ENCODE measurements around the gene MARCHF3. TPM values are rescaled to one million over a fixed set of nuclear protein-coding genes. Genes with fewer than 3 reads are reported as not detected.

The MARCHF3 gene
- total and polyA plus RNA-seq, 5 donors, result 11.0 to 27.0 (median 16.3) TPM

GRCh38 chr5:127046343-127047072 is 16.1 kb upstream of the MARCHF3 start:
- intact Hi-C loops (cut with DNase I), result loop anchor here in 1 of 4 donors (10.0 kb wide), 1 partner anchor 202 kb away; no protein-coding TSS in a partner anchor

DNA sequence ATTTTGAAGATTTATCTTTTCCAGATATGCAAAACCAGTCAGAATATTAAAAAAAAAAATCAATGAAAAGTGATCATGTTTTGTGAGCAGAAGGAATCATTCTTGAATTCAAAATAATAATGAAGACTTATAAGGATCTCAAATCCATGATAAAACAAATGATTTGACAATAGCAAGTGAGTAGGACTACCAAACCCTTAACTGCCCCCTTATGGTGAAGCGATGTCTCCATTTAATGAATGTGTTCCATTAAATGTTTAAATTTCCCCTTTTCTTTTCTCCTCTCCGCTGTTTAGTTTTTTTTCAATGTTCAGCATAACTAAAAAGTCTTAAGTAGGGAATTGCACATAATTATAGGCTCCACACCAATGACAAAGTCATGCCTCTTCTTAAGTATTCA is 12.2 kb upstream of the MARCHF3 start:
- H3K4me1 ChIP-seq (ENCODE audit: control insufficient read depth, insufficient read depth, low read length), result peaks cover 7% of the 10 kb centered on the region
- intact Hi-C loops (cut with DNase I), result loop anchor here in 2 of 4 donors (5.0 to 10.0 kb wide), 2 partner anchors 195 to 198 kb away; no protein-coding TSS in a partner anchor
- 91% methylated on average over 2 of the region's 2 CpGs for WGBS
- no peaks in the 10 kb centered on the region for H3K27me3 ChIP-seq (ENCODE audit: control insufficient read depth, insufficient read depth)
- H3K9me3 ChIP-seq (ENCODE audit: control insufficient read depth, low read length), result no peaks in the 10 kb centered on the region
- H3K27ac ChIP-seq (ENCODE audit: low read length), result no peak overlapping the region
- ATAC-seq (no peak), DNase-seq (no peak)
- no peak overlapping the region for H3K4me3 ChIP-seq (ENCODE audit: low read length)

More at GRCh38 chr5:127046343-127047072, 16.1 kb upstream of the MARCHF3 start:
- no peaks in the 10 kb centered on the region for H3K27me3 ChIP-seq (ENCODE audit: control insufficient read depth, insufficient read depth)
- H3K27ac ChIP-seq (ENCODE audit: low read length), result no peak overlapping the region
- H3K4me1 ChIP-seq (ENCODE audit: control insufficient read depth, insufficient read depth, low read length), result peaks cover under 1% of the 10 kb centered on the region
- H3K9me3 ChIP-seq (ENCODE audit: control insufficient read depth, low read length), result no peaks in the 10 kb centered on the region
- ATAC-seq (no peak), DNase-seq (no peak)
- WGBS, result 89% methylated on average over 4 of the region's 4 CpGs
- H3K4me3 ChIP-seq (ENCODE audit: low read length), result no peak overlapping the region

DNA sequence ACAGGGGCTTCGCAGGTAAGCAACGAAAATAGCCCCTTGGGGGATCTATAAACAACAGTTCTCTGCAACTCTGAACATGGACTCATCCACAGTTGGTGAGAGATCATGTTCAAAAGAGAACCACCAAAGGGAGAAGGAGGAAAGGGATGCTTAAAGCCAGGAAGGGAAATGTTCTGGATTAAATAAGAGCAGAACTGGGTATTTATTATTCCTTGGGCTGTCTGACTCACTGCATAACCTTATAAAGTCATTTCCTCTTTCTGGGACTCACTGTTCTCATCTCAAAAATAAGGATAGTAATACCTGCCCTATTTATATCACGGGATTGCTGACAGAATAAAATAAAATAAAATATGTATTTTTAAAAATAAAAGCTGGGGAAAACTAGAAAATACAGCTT is 11.2 kb upstream of the MARCHF3 start:
- H3K4me3 ChIP-seq (ENCODE audit: low read length), result no peak overlapping the region
- ATAC-seq, result peak; percentile 16 to 80
- 66% methylated on average over 3 of the region's 3 CpGs for WGBS
- no peaks in the 10 kb centered on the region for H3K27me3 ChIP-seq (ENCODE audit: control insufficient read depth, insufficient read depth)
- intact Hi-C loops (cut with DNase I), result loop anchor here in 2 of 4 donors (5.0 to 10.0 kb wide), 2 partner anchors 194 to 197 kb away; no protein-coding TSS in a partner anchor
- H3K4me1 ChIP-seq (ENCODE audit: control insufficient read depth, insufficient read depth, low read length), result peaks cover 7% of the 10 kb centered on the region
- peak overlapping the region; percentile 67 for H3K27ac ChIP-seq (ENCODE audit: low read length)
- DNase-seq, result no peak
- no peaks in the 10 kb centered on the region for H3K9me3 ChIP-seq (ENCODE audit: control insufficient read depth, low read length)

DNA sequence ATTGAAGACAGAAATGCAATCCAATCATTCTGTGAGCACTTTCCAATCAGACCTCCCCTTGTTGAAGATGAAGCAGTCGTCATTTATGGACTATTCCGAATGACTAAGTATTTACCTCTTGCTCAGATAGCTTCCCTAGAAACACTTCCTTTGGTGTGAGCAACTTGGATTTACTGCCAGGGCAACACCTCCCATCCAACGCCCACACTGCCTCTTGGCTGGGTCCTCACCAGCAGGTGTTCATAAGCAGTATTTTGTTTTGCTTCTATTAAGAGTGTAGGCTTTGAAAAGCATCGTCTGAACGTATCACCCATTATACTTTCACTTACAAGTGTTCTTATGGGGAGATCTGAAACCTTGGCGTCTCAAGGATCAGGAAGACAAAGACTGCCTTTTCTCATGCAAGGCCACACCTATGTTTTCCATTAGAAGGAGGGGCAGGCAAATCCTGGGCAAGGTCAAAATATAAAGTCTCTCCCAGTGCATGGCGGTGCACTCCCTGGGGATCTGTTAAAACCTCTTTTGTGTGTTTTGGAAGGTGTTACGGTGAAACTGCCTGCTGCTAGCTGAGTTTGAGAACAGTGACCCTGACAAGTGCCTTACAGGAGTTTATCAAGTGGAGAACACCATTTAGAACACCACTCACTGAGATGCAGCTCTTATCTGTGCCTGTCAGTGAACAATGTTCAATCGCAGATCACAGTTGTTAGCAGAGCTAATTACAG is 10.6 kb upstream of the MARCHF3 start:
- no peaks in the 10 kb centered on the region for H3K27me3 ChIP-seq (ENCODE audit: control insufficient read depth, insufficient read depth)
- DNase-seq (peak in 1 of 3 donors; percentile 19), ATAC-seq (peak; percentile 69 to 90)
- H3K9me3 ChIP-seq (ENCODE audit: control insufficient read depth, low read length), result no peaks in the 10 kb centered on the region
- peaks cover 7% of the 10 kb centered on the region for H3K4me1 ChIP-seq (ENCODE audit: control insufficient read depth, insufficient read depth, low read length)
- WGBS, result 40% methylated on average over 9 of the region's 9 CpGs
- H3K4me3 ChIP-seq (ENCODE audit: low read length), result no peak overlapping the region
- peak overlapping the region; percentile 67 for H3K27ac ChIP-seq (ENCODE audit: low read length)
- intact Hi-C loops (cut with DNase I), result loop anchor here in 2 of 4 donors (5.0 to 10.0 kb wide), 2 partner anchors 194 to 196 kb away; no protein-coding TSS in a partner anchor

DNA sequence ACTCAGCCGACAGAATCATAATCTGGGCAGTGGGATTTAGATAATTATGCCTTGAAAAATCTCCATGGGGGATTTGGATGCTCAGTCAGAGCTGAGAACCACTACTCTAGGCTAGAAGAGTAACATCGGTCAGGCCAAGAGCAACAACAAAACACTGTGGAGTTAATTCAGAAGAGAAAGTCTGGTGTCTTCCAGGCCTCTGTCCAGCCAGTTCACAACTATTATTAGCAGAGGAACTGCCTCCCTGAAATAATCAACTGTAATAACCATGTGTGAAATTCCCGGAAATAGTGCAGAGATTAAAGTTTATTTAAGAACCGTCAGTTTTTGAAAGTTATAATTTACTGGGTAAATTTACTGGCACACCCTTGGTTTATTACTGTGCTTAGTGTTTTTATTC is 8.2 kb upstream of the MARCHF3 start:
- H3K4me3 ChIP-seq (ENCODE audit: low read length), result no peak overlapping the region
- no peaks in the 10 kb centered on the region for H3K27me3 ChIP-seq (ENCODE audit: control insufficient read depth, insufficient read depth)
- H3K9me3 ChIP-seq (ENCODE audit: control insufficient read depth, low read length), result no peaks in the 10 kb centered on the region
- DNase-seq (no peak), ATAC-seq (peak in 1 of 2 donors; percentile 71)
- 19% methylated on average over 4 of the region's 4 CpGs for WGBS
- peaks cover 7% of the 10 kb centered on the region for H3K4me1 ChIP-seq (ENCODE audit: control insufficient read depth, insufficient read depth, low read length)
- peak overlapping the region; percentile 66 for H3K27ac ChIP-seq (ENCODE audit: low read length)
- intact Hi-C loops (cut with DNase I), result loop anchor here in 1 of 4 donors (10.0 kb wide), 1 partner anchor 184 kb away; no protein-coding TSS in a partner anchor

DNA sequence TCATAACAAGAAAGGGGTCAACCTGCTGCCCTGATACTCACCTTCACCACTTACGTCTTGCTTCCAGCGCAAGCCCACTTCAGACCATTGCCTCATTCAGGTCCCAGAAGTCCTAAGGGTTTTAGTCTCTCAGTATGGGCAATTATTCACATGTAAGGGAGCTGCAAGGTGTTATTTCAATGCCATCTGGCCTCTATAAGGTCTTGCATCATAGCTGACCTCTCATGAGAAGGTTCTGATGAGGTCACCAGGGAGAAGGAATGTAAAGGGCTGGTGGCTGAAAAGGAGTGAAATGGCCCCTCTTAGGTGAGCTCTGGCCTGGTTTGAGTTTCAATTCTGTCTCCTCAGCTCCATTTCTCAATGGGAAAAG is 1.5 kb upstream of the MARCHF3 start:
- Histone ChIP-seq H3K4me3 (ENCODE audit: low read length) (no peak overlapping the region), H3K4me1 (ENCODE audit: control insufficient read depth, insufficient read depth, low read length) (no peaks in the 10 kb centered on the region), H3K9me3 (ENCODE audit: control insufficient read depth, low read length) (no peaks in the 10 kb centered on the region), H3K27me3 (ENCODE audit: control insufficient read depth, insufficient read depth) (no peaks in the 10 kb centered on the region), H3K27ac (ENCODE audit: low read length) (no peak overlapping the region)
- ATAC-seq (no peak), DNase-seq (no peak)
- intact Hi-C loops (cut with DNase I), result loop anchor here in 2 of 4 donors (5.0 to 10.0 kb wide), 3 partner anchors 115 to 185 kb away; no protein-coding TSS in a partner anchor
- 96% methylated on average over 2 of the region's 2 CpGs for WGBS

DNA sequence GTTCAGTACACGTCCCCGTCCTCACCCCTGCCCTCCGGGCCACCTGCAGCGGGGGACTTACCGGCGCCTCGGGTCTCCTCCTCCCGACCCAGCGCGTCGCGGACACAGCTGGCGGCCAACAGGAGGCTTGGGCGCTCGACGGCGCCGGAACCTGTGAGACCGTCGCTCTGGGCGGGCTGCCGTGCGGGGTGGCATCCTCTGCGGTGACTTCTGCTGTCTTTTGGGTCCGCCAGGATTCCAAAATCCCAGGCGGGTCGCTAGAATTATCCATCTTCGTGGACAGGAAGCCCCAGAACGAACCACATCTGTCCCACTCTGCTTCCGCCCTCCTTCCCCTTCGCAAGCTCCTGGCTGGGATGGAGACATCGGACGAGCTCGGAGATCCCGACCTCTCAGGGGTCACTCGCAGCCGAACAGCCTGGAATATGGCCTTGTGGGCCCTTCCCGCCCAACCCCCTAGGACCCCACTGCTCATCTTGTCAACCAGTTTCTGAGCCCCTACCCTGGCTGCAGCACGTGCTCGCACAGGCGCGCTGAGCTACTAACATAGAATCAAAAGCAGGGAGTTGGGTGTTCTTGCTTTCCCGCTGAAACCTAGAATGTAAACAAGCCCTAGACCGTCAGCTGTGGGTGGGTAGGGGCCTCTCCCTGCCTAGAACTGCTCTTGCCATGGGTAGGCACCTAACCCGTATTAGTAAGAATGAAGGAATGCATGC is 947 bp upstream of the MARCHF3 start:
- ATAC-seq (peak; percentile 3 to 20), DNase-seq (peak in 2 of 3 donors; percentile 57 to 67)
- Histone ChIP-seq H3K27ac (ENCODE audit: low read length) (peak overlapping the region; percentile 78), H3K27me3 (ENCODE audit: control insufficient read depth, insufficient read depth) (no peaks in the 10 kb centered on the region), H3K4me1 (ENCODE audit: control insufficient read depth, insufficient read depth, low read length) (no peaks in the 10 kb centered on the region), H3K4me3 (ENCODE audit: low read length) (peak overlapping the region; percentile 62), H3K9me3 (ENCODE audit: control insufficient read depth, low read length) (no peaks in the 10 kb centered on the region)
- intact Hi-C loops (cut with DNase I), result loop anchor here in 2 of 4 donors (5.0 to 10.0 kb wide), 3 partner anchors 114 to 184 kb away; no protein-coding TSS in a partner anchor
- WGBS, result 20% methylated on average over 45 of the region's 45 CpGs

GRCh38 chr5:127029581-127030258 is 638 bp downstream of the MARCHF3 start:
- Histone ChIP-seq H3K27me3 (ENCODE audit: control insufficient read depth, insufficient read depth) (no peaks in the 10 kb centered on the region), H3K9me3 (ENCODE audit: control insufficient read depth, low read length) (no peaks in the 10 kb centered on the region), H3K4me1 (ENCODE audit: control insufficient read depth, insufficient read depth, low read length) (no peaks in the 10 kb centered on the region), H3K27ac (ENCODE audit: low read length) (peak overlapping the region; percentile 72), H3K4me3 (ENCODE audit: low read length) (peak overlapping the region; percentile 47)
- intact Hi-C loops (cut with DNase I), result loop anchor here in 2 of 4 donors (5.0 to 10.0 kb wide), 3 partner anchors 112 to 182 kb away; no protein-coding TSS in a partner anchor
- peak; percentile 48 to 76 (median 71) for DNase-seq
- ATAC-seq, result peak; percentile 55 to 65
- under 1% methylated on average over 51 of the region's 51 CpGs for WGBS

DNA sequence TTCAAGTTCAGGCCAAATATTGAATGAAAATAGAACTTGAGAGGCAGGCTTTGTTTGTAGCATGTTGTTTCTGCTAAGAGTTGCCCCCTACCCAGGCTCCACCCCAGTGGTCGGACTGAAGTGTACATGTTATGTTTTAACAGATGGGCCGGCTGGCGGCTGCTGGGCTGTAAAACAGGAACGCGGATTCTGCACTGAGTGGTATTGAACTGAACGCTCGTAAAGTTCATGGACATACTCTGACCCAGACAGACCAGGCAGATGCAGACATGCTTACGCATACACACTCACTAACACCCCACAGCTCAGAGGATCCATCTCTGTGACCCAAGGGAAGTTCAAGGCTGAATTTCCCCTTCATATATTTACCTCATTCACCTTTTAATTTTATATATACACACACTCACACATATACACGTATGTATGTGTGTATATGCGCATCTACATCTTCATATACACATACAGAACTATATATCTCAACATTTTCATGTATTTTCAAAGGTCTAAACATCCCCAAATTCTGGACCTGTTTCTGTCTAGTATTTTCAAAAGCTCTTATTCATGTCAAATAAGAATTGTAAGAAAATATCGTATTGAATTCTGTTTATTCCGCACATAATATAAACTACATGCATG is 1.4 kb downstream of the MARCHF3 start:
- no peak for ATAC-seq
- intact Hi-C loops (cut with DNase I), result no loop called here
- DNase-seq, result peak; percentile 16 to 54 (median 53)
- no peaks in the 10 kb centered on the region for H3K4me1 ChIP-seq (ENCODE audit: control insufficient read depth, insufficient read depth, low read length)
- 48% methylated on average over 12 of the region's 12 CpGs for WGBS
- H3K27me3 ChIP-seq (ENCODE audit: control insufficient read depth, insufficient read depth), result no peaks in the 10 kb centered on the region
- no peaks in the 10 kb centered on the region for H3K9me3 ChIP-seq (ENCODE audit: control insufficient read depth, low read length)
- peak overlapping the region; percentile 47 for H3K4me3 ChIP-seq (ENCODE audit: low read length)
- no peak overlapping the region for H3K27ac ChIP-seq (ENCODE audit: low read length)

DNA sequence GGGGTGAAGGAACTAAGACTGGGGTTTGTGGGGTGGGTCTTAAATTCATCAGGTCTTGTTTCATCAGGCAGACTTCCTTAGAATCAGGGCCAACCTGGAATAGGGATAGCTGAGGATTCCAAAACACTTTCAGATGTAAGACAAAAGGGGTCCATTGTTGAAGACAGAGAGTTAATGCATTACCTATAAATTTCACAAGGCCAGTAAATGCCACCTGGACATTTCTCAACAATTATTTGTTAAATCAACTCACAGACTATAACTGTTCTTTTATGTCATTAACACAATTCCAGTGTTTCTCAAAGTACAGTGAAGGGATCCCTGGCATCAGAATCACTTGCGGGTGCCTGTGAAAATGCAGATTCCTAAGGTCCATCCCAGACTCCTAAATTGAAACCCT is 2.8 kb downstream of the MARCHF3 start:
- DNase-seq (no peak), ATAC-seq (no peak)
- no peaks in the 10 kb centered on the region for H3K4me1 ChIP-seq (ENCODE audit: control insufficient read depth, insufficient read depth, low read length)
- no peaks in the 10 kb centered on the region for H3K9me3 ChIP-seq (ENCODE audit: control insufficient read depth, low read length)
- no peak overlapping the region for H3K4me3 ChIP-seq (ENCODE audit: low read length)
- no peak overlapping the region for H3K27ac ChIP-seq (ENCODE audit: low read length)
- intact Hi-C loops (cut with DNase I), result no loop called here
- H3K27me3 ChIP-seq (ENCODE audit: control insufficient read depth, insufficient read depth), result no peaks in the 10 kb centered on the region
- 94% methylated on average over 1 of the region's 1 CpG for WGBS
